GM18909 (cell line): ENCODE data around the gene ORC4.

Experiments used
- ATAC-seq: cut with Tn5 transposase; IDR thresholded peaks from one replicate; pipeline ENCODE4 v1.9.1; 2021; ENCODE audit warnings: mild to moderate bottlenecking; ENCODE audit not compliant: unreplicated experiment, poor library complexity

ORC4 gene

DNA sequence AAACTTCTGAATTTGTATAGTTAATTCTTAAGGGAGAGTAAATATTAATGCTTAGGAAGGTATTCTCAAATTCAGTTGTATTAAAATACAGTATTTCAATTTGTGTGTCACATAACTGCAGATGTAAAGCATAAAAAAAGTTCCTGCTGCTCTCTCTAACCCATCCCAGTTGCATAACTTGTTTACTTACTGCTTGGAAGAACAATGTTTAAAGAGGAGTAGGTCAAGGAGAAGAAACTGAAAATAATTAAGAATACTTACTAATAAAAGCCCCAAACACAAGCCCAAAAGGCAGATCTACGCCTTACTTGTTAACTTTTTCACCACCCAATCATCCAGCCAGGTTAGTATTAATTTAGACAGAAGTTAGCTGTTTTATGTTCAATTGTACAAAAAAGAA is 81.2 kb downstream of the ORC4 start:
- no peak for ATAC-seq

DNA sequence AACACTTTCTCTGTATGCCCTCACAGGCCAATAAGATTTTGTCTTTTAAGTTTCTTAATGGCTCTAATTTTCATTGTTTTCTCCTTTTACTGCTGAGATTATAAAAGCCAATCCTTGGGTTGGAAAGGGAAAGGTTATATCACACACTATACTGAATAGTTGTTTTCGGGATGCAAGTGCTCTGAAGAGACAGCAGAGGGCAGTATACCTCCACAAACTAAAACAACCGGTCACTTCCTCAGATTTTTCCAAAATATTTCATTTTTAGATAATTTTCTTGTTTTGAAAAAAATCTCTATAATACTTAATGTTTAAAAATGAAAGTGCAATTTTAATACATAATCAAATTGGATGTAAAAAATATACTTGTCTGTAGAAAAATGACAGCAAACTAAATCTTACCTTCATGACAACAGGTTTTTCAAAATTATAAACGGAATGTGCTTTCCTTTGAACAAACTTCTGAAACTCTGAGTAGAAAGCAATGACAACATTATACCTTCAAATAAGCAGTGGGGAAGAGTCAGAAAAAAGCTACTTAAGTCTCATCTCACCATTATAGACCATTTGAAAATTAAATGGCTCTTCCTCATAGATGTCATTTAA is 82.7 kb downstream of the ORC4 start:
- ATAC-seq = peak; percentile 68

DNA sequence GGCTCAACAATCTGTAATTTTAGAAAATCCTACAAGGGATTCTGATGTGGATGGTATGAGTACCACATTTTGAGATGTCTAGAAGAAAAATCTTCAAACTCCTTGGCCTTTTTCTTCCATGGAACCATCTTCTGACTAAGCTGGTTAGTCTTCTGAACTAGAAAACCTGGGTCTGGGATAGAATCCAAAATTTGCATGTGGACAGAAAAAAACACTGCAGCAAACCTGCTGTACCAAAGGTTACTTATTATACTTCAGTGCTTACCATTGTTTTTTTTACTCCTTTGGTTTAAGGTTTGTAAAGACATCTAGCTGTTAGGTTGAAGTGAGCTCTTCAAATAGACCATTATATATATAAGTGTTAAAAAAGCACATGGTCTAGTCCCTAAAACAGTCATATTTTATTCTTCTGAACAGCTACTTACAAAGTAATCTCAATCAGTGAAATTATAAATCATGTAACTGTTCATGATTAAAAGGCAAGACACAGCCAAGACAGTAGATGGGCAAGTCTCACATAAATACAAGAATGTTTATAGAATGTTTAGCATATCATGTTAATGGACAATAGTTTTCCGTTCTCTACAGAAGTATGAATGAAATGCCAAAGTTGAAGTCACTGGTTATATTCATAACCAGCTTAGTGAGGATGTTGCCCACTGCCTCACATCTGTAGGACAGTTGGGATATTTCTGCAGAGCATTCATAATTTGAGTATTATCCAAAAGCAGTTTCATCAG is 85.5 kb downstream of the ORC4 start:
- no peak for ATAC-seq

DNA sequence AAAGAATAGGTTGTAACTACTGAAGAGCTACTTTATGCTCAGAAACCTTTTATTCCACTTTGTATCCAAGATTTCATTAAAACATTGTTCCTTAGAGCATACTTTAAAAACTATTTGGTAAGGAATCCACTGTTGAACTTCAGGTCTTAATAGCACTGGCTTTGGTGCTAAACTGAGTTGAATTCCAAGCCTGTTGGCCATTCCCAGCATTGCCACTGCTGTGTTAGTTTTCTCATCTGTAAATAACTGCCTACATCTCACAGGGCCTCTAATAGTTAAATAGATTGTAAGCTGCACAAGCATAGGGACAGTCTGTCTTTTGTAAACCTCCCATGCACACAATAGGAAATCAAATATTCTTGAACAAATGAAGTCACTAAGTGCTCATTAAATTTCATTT is 86.6 kb downstream of the ORC4 start:
- ATAC-seq = no peak

DNA sequence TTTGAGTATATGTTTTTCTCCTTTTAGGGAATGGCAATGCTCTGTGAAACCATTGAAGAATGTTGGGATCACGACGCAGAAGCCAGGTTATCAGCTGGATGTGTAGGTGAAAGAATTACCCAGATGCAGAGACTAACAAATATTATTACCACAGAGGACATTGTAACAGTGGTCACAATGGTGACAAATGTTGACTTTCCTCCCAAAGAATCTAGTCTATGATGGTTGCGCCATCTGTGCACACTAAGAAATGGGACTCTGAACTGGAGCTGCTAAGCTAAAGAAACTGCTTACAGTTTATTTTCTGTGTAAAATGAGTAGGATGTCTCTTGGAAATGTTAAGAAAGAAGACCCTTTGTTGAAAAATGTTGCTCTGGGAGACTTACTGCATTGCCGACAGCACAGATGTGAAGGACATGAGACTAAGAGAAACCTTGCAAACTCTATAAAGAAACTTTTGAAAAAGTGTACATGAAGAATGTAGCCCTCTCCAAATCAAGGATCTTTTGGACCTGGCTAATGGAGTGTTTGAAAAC is 93.4 kb downstream of the ORC4 start:
- no peak for ATAC-seq

DNA sequence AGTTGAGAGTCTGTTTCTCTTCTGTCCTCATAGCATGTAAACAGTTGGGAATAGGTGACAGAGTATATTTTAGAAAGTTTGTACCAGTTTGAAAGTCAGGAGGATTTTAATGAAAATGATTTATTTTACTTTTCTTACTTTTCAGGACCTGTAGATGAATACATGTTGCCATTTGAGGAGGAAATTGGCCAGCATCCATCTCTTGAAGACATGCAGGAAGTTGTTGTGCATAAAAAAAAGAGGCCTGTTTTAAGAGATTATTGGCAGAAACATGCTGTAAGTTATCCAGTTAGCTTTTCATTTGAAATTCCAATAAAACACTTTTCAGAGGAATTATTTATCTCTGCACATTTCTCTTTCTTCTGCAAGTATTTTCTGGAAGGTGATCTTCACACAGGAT is 94.7 kb downstream of the ORC4 start:
- ATAC-seq = no peak

DNA sequence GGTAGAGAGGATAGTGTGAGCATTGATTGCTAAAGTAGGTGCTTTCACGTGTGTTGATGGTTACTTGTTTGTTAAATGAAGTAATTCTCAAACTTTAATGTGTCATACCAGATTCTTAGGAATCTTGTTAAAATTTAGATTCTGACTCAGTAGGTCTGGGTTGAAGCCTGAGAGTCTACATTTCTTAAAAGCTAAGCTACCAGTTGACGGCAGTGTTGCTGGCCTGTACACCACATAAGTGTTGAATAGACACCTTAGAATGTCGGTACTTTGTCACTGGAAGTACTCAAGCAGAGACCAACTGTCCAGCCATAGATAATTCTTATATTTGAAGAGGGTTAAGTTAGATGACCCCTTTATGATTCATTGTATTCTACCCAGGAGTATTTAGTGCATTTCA is 95.9 kb downstream of the ORC4 start:
- no peak for ATAC-seq

DNA sequence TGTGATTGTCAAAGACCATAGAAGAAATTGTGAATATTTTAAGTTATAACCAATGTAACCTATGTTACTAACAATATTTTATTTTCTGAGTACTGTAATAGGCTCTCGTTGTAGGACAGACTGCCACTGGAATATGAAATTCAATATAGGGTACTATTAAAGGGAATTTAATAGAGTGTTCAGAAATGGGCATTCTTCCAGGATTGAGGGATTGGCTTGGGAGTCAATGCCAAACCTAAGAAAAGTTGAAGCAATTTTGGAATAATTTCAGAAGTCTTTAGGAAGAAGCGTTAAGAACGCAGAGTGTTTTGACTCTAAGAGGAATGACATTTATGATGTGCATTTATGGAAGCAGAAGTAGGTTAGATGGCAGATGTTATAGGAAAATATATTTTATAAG is 96.7 kb downstream of the ORC4 start:
- no peak for ATAC-seq

DNA sequence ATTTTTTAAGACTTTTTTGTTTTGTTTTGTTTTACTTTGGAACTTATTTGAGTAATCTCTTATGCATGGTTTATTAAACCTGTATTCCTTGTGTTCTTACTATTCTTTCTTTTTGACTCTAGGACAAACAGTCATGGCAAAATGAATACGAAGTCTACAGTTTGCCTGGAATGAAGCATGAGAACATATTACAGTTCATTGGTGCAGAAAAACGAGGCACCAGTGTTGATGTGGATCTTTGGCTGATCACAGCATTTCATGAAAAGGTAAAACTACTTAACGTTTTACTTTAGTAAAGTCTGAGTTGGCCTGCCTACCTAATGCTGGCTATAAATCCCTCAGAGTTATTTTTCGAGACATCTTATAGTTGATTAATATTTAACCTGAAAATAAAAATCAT is 103.4 kb downstream of the ORC4 start:
- no peak for ATAC-seq

DNA sequence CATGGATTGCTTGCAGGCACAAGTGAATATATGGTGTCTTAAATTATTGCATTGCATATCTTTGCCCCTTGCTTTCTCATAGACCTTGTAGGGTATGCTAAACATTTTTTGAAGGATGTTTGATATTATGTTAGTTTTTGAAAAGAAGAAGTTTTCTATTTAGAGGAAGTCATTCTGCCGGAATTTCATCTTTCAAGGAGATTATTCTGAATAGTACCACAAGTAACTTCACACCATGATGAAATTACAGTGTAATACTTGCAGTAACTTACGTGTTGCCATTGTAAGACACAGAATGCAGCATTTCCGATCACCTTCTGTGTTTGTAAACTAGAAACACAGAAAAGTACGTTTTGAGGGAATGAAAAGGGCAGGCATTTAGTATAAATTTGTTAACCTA is 103.8 kb downstream of the ORC4 start:
- ATAC-seq = no peak

DNA sequence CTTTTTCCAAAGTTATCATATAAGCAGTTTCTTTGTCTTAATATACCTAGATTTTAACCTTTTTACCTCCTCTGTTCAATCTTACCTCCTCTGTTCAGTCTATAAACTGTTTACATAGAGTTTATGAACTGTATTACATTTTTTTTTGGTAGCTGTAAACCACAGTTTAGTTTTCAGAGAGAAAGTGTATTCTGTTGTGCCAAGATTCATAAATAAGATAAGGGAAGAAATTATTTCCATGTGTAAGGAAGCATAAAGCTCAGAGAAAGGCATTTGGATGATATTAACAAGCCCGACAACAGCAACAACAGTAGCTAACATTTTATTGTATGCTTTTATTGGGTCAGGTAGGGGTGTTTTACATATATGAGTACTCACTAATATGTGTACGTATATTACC is 104.5 kb downstream of the ORC4 start:
- ATAC-seq = no peak

DNA sequence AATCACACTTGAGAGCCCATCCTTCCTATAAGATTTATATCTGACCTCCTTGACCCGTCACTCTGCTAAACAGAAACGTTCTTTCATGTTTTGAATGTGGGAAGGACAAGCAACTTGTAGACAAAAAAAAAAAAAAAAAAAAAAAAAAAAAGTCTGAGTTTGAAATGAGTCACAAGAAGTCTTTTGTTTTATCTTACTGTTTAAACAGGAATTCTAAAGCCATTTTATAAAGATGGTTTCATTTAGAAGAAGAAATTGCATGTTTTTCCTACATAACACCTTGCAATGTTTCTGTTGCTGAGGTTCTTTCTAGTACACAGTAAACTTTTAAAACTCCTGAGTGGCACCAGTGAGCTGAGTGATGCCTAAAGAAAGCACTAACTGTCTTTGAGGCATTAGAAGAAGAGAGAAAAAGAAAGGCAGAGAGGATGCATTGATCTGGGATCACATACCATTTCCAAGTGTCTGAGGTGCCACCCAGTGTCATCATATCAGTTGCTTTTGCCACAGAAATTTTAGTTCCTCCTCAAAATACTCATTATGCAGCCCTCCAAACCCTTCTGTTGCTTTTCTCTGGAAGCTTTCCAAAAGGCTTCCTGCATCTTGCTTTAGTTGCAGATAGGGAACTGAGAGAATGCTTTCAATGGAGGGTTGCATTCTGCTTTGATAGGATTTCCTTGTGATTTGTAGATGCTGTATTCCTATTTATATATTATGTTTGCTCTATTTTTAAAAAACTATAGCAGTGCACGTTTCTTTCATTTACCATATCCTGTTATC is 106.6 kb downstream of the ORC4 start:
- no peak for ATAC-seq

DNA sequence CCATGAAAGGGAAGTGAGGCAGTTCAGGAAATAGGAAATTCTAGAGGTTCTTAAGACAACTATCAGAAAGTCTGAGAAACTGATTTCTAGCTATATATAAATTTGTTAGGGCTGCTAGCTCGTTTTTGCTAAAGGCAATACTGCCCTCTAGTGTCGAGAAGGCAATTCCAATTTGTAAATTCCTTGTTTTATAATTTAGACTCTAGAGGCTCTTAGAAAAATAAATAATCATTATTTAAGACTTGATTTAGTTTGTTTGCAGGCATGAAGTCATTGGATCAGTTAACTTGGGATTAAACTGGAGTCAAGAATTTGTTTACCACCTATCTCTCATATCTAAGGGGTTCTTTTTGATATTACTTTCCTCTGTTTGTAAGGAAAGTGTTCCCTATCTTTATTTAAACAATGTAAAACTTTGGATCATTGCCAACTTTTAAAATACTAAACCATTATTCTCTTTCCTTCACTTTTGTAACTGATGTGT is 109.5 kb downstream of the ORC4 start:
- ATAC-seq = peak; percentile 51

DNA sequence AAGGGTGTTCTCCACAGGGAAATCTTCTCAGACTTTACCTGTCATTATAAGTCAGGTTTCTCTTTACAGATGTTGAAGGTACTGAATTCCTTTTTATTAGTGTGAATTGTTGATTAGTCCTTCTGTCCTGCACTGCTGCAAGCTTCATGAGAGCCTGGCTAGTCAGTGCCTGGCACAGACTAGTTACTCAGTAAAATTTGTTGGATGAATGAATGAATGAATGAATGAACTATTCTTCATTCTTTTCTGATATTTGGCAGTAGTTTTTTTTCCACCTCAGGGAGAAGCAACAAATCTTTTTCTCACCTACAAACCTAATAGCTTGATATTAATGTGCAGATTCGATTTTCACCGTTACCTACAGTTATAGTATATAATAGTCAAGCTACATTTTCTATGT is 111.4 kb downstream of the ORC4 start:
- no peak for ATAC-seq

DNA sequence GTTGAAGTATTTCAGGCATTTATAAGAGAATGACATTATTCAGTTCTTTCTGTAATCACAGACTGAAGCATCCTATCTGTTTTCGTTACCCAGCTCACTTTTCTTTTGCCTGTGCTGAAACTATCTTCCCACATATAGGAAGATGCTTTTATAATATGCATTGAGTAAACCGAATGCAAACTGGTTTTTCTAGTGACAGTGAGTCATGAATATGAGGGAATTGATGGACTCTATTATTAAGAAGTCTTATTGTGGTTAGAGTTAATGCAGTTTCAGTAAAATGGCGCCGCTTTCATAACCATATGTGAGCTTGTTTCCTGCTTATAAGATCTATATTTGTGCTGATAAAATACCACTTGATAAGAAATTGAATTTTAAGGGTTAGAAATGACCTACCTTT is 116.5 kb downstream of the ORC4 start:
- ATAC-seq = no peak

DNA sequence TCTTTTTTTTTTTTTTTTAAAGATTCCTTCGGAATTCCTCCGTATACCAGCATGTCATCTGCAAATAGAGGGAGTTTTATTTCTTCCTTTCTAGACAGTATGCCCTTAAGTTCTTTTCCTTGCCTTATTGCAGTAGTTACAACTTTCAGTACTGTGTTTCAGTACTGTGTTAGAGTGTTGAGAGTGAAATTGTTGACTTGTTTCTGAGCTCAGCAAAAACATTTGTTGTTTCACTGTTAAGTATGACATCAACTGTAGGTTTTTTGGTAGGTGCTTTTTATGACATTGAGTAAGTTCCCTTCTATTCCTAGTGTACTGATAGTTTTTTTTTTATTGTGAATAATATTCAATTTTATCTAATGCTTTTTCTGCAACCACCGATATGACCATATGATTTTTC is 131.9 kb downstream of the ORC4 start:
- no peak for ATAC-seq

DNA sequence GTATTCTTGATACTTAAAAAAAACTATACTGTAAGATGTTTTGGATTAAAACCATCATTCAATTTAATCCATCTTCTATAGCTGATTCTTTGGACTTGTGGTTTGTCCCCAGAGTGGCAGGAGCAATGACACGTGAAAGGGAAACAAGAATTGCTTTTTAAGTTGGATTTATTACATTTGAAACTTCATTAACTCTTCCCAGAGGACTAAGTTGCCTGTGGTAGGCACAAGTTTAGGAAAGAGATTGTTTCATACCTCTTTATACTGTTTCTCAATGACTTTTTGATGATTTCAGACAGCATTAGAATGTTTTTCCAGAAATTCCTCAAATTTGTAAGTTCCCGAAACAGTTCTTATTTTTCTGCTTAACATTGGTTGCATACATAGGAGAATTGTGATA is 134.4 kb downstream of the ORC4 start:
- no peak for ATAC-seq

DNA sequence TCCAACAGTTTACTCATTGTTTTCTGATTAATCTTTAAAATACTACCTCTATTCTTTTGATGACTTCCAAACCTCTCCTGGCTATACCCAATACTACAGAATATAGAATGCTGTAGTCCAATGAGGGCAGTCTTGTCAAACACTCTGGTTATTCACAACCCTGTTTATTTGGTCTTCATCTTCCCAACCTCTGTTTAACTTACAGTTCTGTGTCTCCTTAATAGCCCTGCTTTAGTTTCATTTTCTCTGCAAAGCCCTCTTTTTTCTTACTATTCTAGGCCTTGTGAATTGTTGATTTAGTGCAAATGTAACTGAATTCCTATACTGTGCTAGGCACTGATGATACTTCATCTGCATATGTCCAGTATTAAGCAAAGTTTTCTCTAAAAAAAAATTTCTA is 135.7 kb downstream of the ORC4 start:
- no peak for ATAC-seq

DNA sequence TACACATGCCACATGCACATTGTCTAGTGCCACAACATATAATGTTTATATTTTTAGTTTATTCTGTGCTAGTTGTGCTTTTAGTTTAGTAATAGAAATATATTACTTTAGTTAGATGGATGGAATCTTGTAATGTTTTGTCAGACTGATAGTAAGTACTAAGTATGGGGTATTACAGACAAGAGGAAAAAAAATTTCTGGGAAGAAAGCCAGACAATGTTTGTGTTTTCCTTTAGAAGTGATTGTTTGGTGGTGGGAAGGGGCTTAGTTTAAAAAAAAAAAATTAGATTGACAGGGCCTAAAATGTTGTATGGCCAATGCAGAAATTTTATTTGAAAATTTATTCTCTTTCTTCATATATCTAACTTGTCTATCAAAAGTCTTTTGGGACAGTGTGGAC is 137.9 kb downstream of the ORC4 start:
- no peak for ATAC-seq
